GM06990 (cell line): Measurements from ENCODE around the gene STIMATE.

Experiments used
- DNase-seq: peaks from one replicate; pipeline ENCODE4 v3.0.0-alpha.2; 2011; ENCODE audit not compliant: insufficient read length; ENCODE audit errors: extremely low read depth
- H3K27me3 ChIP-seq: replicated peaks from 2 replicates; pipeline ENCODE4 v1.6.0; 2011; ENCODE audit warnings: low read length; ENCODE audit not compliant: control insufficient read depth, insufficient read depth
- H3K36me3 ChIP-seq: 2 replicates; pipeline ENCODE4 v1.5.1; 2011; ENCODE audit warnings: low read length; ENCODE audit not compliant: control insufficient read depth, insufficient read depth
- H3K4me3 ChIP-seq: replicated peaks from 2 replicates; pipeline ENCODE4 v1.5.1; 2011; ENCODE audit warnings: low read depth, mild to moderate bottlenecking, control low read depth, low read length
- TF ChIP-seq, protein P1 (sequence below): IDR thresholded peaks from 2 replicates; pipeline ENCODE4 v1.5.1; 2011; ENCODE audit warnings: low read length, control low read depth, mild to moderate bottlenecking, inconsistent platforms; ENCODE audit not compliant: insufficient read depth, poor library complexity, severe bottlenecking

Gene STIMATE

DNA sequence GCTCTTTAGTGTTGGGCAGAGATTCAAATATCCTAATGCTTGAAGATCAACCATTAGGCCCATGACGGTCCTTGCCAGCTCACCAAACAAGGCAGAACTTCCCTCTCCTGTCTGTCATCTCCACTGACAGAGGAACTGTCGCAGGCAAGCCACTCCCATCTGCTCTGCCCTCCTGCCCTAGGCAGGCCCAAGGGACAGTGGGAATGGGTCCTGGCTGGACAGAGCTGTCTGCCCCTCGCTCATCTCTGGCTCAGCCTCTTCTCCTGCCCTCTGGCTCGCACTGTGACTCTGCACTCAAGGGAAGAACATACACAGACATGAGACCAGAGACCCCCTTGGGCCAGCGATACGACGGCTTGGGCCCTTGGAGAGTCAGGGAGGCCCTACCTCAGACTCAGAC is 54.9 kb downstream of the STIMATE start:
- Histone ChIP-seq H3K27me3 (no peaks in the 10 kb centered on the region), H3K36me3 (peaks cover 17% of the 10 kb centered on the region), H3K4me3 (no peak overlapping the region)
- DNase-seq, result no peak
- TF ChIP-seq, protein P1, sequence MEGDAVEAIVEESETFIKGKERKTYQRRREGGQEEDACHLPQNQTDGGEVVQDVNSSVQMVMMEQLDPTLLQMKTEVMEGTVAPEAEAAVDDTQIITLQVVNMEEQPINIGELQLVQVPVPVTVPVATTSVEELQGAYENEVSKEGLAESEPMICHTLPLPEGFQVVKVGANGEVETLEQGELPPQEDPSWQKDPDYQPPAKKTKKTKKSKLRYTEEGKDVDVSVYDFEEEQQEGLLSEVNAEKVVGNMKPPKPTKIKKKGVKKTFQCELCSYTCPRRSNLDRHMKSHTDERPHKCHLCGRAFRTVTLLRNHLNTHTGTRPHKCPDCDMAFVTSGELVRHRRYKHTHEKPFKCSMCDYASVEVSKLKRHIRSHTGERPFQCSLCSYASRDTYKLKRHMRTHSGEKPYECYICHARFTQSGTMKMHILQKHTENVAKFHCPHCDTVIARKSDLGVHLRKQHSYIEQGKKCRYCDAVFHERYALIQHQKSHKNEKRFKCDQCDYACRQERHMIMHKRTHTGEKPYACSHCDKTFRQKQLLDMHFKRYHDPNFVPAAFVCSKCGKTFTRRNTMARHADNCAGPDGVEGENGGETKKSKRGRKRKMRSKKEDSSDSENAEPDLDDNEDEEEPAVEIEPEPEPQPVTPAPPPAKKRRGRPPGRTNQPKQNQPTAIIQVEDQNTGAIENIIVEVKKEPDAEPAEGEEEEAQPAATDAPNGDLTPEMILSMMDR, result no peak

DNA sequence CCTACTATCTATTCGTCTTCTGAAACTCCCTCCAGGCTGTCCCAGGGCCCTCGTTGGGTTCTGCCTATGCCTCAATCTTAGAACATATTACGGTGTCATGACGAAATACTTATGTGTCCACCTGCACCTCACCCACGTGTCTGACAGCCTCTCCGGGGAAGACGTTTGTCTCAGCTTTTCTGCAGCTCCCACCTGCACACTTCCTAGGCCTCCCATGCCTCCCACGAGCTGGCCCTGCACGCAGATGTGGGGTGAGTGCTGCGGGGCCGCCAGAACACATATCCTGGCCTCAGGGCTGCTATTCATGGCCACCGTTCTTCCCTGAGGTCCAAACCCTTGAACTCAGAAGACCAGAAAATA is 55.4 kb downstream of the STIMATE start:
- TF ChIP-seq, protein P1, result no peak
- no peak for DNase-seq
- no peaks in the 10 kb centered on the region for H3K27me3 ChIP-seq
- peaks cover 17% of the 10 kb centered on the region for H3K36me3 ChIP-seq
- no peak overlapping the region for H3K4me3 ChIP-seq

DNA sequence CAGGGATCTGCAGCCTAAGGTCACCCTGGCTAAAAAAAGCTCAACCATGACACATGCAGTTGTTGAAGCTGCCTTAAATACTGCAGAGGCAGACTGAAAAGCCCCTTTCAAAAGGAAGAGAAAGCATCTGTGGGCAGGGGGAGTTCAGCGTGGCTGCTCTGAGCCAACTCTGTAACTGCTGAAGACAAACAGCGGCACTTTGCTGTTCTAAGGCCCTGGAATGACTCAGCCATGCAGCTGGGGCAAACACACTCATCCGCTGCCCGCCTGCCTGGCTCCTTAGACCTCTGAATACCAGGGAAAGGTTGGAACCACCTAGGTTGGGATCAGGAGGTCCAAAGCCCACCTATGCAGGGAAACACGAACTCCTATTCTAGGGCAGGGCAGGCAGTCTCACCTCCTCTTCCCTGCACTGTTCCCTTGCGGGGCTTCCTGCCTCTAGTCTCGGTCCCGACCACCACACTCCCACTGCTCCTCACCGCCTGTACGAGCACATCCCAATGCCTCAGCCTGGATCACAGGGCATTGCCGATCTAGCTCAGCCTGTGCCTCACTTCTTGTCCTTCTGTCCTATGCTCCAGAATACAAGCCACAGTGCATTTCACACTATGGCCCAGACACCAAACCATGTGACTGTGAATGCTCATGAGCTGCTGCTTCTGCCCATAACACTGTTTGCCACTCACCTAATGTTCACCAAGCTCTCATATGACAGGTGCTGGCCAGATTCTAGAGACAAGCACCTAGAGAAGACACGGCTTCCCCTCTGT is 56.0 kb downstream of the STIMATE start:
- no peak overlapping the region for H3K4me3 ChIP-seq
- TF ChIP-seq, protein P1, result no peak
- no peaks in the 10 kb centered on the region for H3K27me3 ChIP-seq
- no peak for DNase-seq
- H3K36me3 ChIP-seq, result peaks cover 17% of the 10 kb centered on the region

DNA sequence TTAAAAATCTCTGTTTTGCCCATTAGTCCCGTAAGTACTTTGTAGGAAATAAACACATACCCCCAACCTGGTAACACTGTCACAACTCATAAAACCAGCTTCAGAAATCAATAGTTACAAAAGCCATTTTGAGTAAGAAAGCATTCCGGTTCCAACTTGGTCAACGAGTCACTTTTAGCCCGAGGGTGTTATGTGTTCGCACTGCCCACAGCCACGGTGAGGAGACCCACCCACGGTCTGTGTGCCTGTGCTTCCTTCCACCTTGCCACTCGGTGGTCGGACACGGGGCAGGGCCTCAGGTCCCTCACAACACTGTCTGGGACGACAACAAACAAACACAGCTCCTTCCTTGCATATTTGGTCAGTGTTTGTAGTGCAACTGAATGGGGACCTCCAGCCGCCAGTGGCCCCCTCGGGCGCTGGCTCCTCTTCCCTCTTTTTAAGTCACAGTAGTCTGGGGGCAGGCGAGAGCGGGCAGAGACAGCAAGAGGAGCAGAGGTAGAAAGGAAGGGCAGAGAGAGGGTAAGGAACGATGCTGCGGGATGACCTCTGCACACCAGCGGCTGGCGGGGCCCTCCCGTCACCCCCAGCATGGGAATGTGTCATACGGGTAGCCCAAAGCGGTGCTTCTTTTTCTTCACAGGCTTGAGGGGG is 57.3 kb downstream of the STIMATE start:
- TF ChIP-seq, protein P1, result no peak
- no peak for DNase-seq
- no peak overlapping the region for H3K4me3 ChIP-seq

DNA sequence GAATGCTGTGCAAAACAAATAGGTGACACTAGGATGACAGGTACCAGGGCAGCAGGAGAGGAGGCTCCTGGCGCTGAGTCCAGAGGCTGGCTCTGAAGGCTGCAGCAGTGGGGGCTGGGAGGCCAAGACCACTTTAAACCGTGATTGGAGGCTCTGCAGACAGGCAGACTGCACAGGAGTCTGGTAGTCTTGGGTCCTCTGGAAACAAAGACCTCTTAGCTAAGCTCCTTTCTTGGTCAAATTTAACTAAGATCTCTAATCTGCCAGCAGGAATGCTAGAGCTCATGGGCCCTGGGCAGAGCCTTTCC is 58.1 kb downstream of the STIMATE start:
- TF ChIP-seq, protein P1, result no peak
- no peaks in the 10 kb centered on the region for H3K27me3 ChIP-seq
- no peak overlapping the region for H3K4me3 ChIP-seq

More for the DNA sequence above, 57.3 kb downstream of the STIMATE start:
- H3K27me3 ChIP-seq, result no peaks in the 10 kb centered on the region
- H3K36me3 ChIP-seq, result peaks cover 18% of the 10 kb centered on the region

More for the DNA sequence above, 58.1 kb downstream of the STIMATE start:
- peaks cover 18% of the 10 kb centered on the region for H3K36me3 ChIP-seq
- DNase-seq, result no peak
